22Rv1 (cell line): ENCODE data around the gene SPIRE2.
"Not testable (repeated sequence)": the region's sequence is repeated elsewhere in the genome, so short reads cannot be mapped to it uniquely, and the experiment has no call there.

ENCODE experiments used
- H3K27ac ChIP-seq: fragments of 450-650 bp; 2 replicates; pipeline ENCODE4 v1.5.1; 2017
- CTCF ChIP-seq: fragments of 450-650 bp; IDR thresholded peaks from 2 replicates; pipeline ENCODE4 v1.5.1; 2017; ENCODE audit warnings: mild to moderate bottlenecking
- ZFX ChIP-seq: fragments of 450-650 bp; IDR thresholded peaks from 2 replicates; pipeline ENCODE4 v1.6.1; 2017; ENCODE audit warnings: antibody characterized with exemption, borderline replicate concordance

SPIRE2 gene

GRCh38 chr16:89869911-89870310 lies 41.6 kb downstream of the SPIRE2 start:
- TF ChIP-seq ZFX (no peak), CTCF (no peak)
- H3K27ac ChIP-seq = no peak overlapping the region

GRCh38 chr16:89870440-89870839 lies 42.2 kb downstream of the SPIRE2 start:
- no peak overlapping the region for H3K27ac ChIP-seq
- TF ChIP-seq CTCF (no peak), ZFX (no peak)

GRCh38 chr16:89871895-89872294 lies 43.6 kb downstream of the SPIRE2 start:
- TF ChIP-seq CTCF = no peak
- TF ChIP-seq ZFX = no peak
- peak overlapping the region; percentile 99 for H3K27ac ChIP-seq

- TF ChIP-seq ZFX (0 out of 2 replicates have a peak, but pooled peaks have one; percentile 38), CTCF (no peak)
Observed at GRCh38 chr16:89873109-89873971, 45.1 kb downstream of the SPIRE2 start, which contains the start of gene TCF25. TCF25 (plus strand) TSS chr16:89873592; CDS start chr16:89873668, 76 bp downstream.

GRCh38 chr16:89873972-89874689 lies 45.9 kb downstream of the SPIRE2 start:
- TF ChIP-seq CTCF (no peak), ZFX (no peak)
- H3K27ac ChIP-seq = peak overlapping the region; percentile 99

More at GRCh38 chr16:89873109-89873971, 45.1 kb downstream of the SPIRE2 start, which contains the start of gene TCF25:
- H3K27ac ChIP-seq = peak within 1 kb of the TSS; percentile 99

- not testable (repeated sequence) for H3K27ac ChIP-seq
Observed at GRCh38 chr16:89879123-89879522, 50.8 kb downstream of the SPIRE2 start.

GRCh38 chr16:89880477-89881367 lies 52.4 kb downstream of the SPIRE2 start:
- no peak overlapping the region for H3K27ac ChIP-seq
- TF ChIP-seq CTCF = no peak
- TF ChIP-seq ZFX = no peak
